Upper lobe of left lung (tissue), 4 donors: ENCODE data around the gene CACNA2D1.

Experiments used
- CTCF ChIP-seq, 6 experiments: fragments of 450-650 bp in 4 of 6; fragments of 200-600 bp in 2 of 6; sonication (generic) in 2 of 6; IDR thresholded peaks; one replicate each; pipeline ENCODE4 v1.5.1; 2016 to 2019; ENCODE audit warnings: antibody characterized with exemption in 6 of 6
- EP300 ChIP-seq, 4 donors: sonication (generic); formaldehyde crosslinking; IDR thresholded peaks; one replicate each; pipeline ENCODE4 v1.5.1; 2017; ENCODE audit warnings: antibody characterized with exemption in 4 of 4, control low read depth in 2 of 4
- POLR2A ChIP-seq, 4 donors: fragments of 450-650 bp; IDR thresholded peaks; one replicate each; pipeline ENCODE4 v1.5.1; 2016 to 2017; ENCODE audit warnings: antibody characterized with exemption in 4 of 4, mild to moderate bottlenecking in 2 of 4
- POLR2AphosphoS5 ChIP-seq, 2 donors: sonication (generic); formaldehyde crosslinking; IDR thresholded peaks; one replicate each; pipeline ENCODE4 v1.5.1; 2017; ENCODE audit warnings: antibody characterized with exemption in 2 of 2

GRCh38 chr7:82234457-82235049 is 209.0 kb downstream of the CACNA2D1 start:
- TF ChIP-seq CTCF (IDR thresholded peaks at IDR 0.05) (peak in 5 of 6 experiments; percentile 24 to 44 (median 35)), POLR2A (IDR thresholded peaks at IDR 0.05) (no peak), POLR2AphosphoS5 (IDR thresholded peaks at IDR 0.05) (no peak), EP300 (IDR thresholded peaks at IDR 0.05) (no peak)
